Caco-2 (cell line): Measurements from ENCODE around the gene LRRC31. TPM values are rescaled to one million over a fixed set of nuclear protein-coding genes. Genes with fewer than 3 reads are reported as not detected.

Source experiments
- BruUV-seq: library from RNA; stranded (reverse); fragments of 400-500 nt; replicated peaks from 2 replicates; lab custom pipeline; 2021; lab: Mats Ljungman, UMichigan
- CTCF ChIA-PET: fragments of 300-600 bp; sonication (Branson Sonifier 250); formaldehyde crosslinking; loops from one replicate; lab custom pipeline; 2022; ENCODE audit warnings: antibody characterized with exemption; lab: Charles Lee
- POLR2A ChIA-PET: fragments of 300-600 bp; sonication (Branson Sonifier 250); formaldehyde crosslinking; loops from one replicate; lab custom pipeline; 2022; ENCODE audit warnings: antibody characterized with exemption; lab: Charles Lee
- DNase-seq, 2 experiments: peaks; one replicate each; pipeline versions ENCODE4 v3.0.0 to v3.0.0-alpha.2; 2020 to 2022
- H3K27me3 ChIP-seq: replicated peaks from 2 replicates; pipeline ENCODE4 v1.6.0; 2011; ENCODE audit warnings: low read length; ENCODE audit not compliant: control insufficient read depth, insufficient read depth
- H3K36me3 ChIP-seq: 2 replicates; pipeline ENCODE4 v1.5.1; 2011; ENCODE audit warnings: low read length; ENCODE audit not compliant: control insufficient read depth, insufficient read depth
- H3K4me1 ChIP-seq: fragments of 250-450 bp; sonication (Bioruptor Pico); 2 replicates; pipeline ENCODE4 v1.5.1; 2020; ENCODE audit warnings: mild to moderate bottlenecking
- H3K4me3 ChIP-seq: 2 replicates; pipeline ENCODE4 v1.5.1; 2011; ENCODE audit warnings: low read depth, mild to moderate bottlenecking, control low read depth, low read length
- H3K9me3 ChIP-seq: fragments of 250-450 bp; sonication (Bioruptor Pico); 2 replicates; pipeline ENCODE4 v1.5.1; 2020; ENCODE audit warnings: mild to moderate bottlenecking, moderate library complexity
- H3K27ac Mint-ChIP-seq: one replicate; pipeline ENCODE4 v1.8.0; 2022; ENCODE audit warnings: mixed read lengths; ENCODE audit not compliant: unreplicated experiment
- H3K27me3 Mint-ChIP-seq: one replicate; pipeline ENCODE4 v1.8.0; 2022; ENCODE audit warnings: mixed read lengths; ENCODE audit not compliant: insufficient read depth, unreplicated experiment
- H3K36me3 Mint-ChIP-seq: one replicate; pipeline ENCODE4 v1.8.0; 2022; ENCODE audit warnings: mild to moderate bottlenecking, mixed read lengths; ENCODE audit not compliant: insufficient read depth, unreplicated experiment
- H3K4me1 Mint-ChIP-seq: one replicate; pipeline ENCODE4 v1.8.0; 2022; ENCODE audit warnings: low read depth, mixed read lengths; ENCODE audit not compliant: unreplicated experiment
- H3K4me3 Mint-ChIP-seq: one replicate; pipeline ENCODE4 v1.8.0; 2022; ENCODE audit warnings: mild to moderate bottlenecking, moderate library complexity, mixed read lengths; ENCODE audit not compliant: unreplicated experiment
- H3K9me3 Mint-ChIP-seq: one replicate; pipeline ENCODE4 v1.8.0; 2022; ENCODE audit warnings: mixed read lengths; ENCODE audit not compliant: unreplicated experiment
- CTCF ChIP-seq, 2 experiments: fragments of 200-600 bp in 1 of 2; IDR thresholded peaks; 1 replicate in 1 of 2; 2 replicates in 1 of 2; pipeline versions ENCODE4 v1.5.1 to v1.8.0; 2011 to 2022; ENCODE audit warnings: antibody characterized with exemption in 1 of 2, control low read depth in 1 of 2, inconsistent platforms in 1 of 2, low read depth in 1 of 2, low read length in 1 of 2, mild to moderate bottlenecking in 1 of 2, moderate library complexity in 1 of 2; ENCODE audit not compliant: insufficient read depth in 1 of 2, severe bottlenecking in 1 of 2, unreplicated experiment in 1 of 2
- intact Hi-C: fragments of 100-400 bp; cut with micrococcal nuclease; formaldehyde crosslinking; loops from one replicate; pipeline ENCODE4 v1.10.0; 2022; ENCODE audit not compliant: unreplicated experiment
- total RNA-seq: library from RNA; stranded (reverse); gene quantifications from 2 replicates; pipeline ENCODE4 v1.2.3, GENCODE V29; 2022

The LRRC31 gene
- total RNA-seq, 1 experiment from 2014 or later: 0.64 TPM

GRCh38 chr3:169855514-169855913 is 14.2 kb downstream of the LRRC31 start:
- H3K27ac Mint-ChIP-seq: no peak overlapping the region
- H3K9me3 Mint-ChIP-seq: no peaks in the 10 kb centered on the region
- Histone ChIP-seq H3K36me3 (no peaks in the 10 kb centered on the region), H3K4me1 (no peaks in the 10 kb centered on the region), H3K4me3 (no peak overlapping the region), H3K9me3 (no peaks in the 10 kb centered on the region), H3K27me3 (no peaks in the 10 kb centered on the region; the same call in 1 of the 2 replicates)
- BruUV-seq: no TSS peak
- intact Hi-C loops: no loop called here
- H3K36me3 Mint-ChIP-seq: no peaks in the 10 kb centered on the region
- ChIA-PET POLR2A (no interaction called here), CTCF (no interaction called here)
- peaks cover 3% of the 10 kb centered on the region for H3K27me3 Mint-ChIP-seq
- no peak overlapping the region for H3K4me3 Mint-ChIP-seq
- H3K4me1 Mint-ChIP-seq: no peaks in the 10 kb centered on the region
- DNase-seq: no peak
- no peak for TF ChIP-seq CTCF (IDR thresholded peaks at IDR 0.05; ENCODE audit: insufficient read depth in 1 of 2, low read depth in 1 of 2, low read length in 1 of 2, severe bottlenecking in 1 of 2, unreplicated experiment in 1 of 2)

- Histone ChIP-seq H3K36me3 (no peaks in the 10 kb centered on the region), H3K4me1 (no peaks in the 10 kb centered on the region), H3K27me3 (no peaks in the 10 kb centered on the region; the same call in 1 of the 2 replicates), H3K4me3 (no peak overlapping the region), H3K9me3 (no peaks in the 10 kb centered on the region)
- Mint-ChIP-seq H3K9me3 (no peaks in the 10 kb centered on the region), H3K27ac (no peak overlapping the region), H3K4me1 (no peaks in the 10 kb centered on the region), H3K36me3 (no peaks in the 10 kb centered on the region), H3K4me3 (no peak overlapping the region), H3K27me3 (peaks cover 3% of the 10 kb centered on the region)
- TF ChIP-seq CTCF (IDR thresholded peaks at IDR 0.05; ENCODE audit: insufficient read depth in 1 of 2, low read depth in 1 of 2, low read length in 1 of 2, severe bottlenecking in 1 of 2, unreplicated experiment in 1 of 2): no peak
- no peak for DNase-seq
- intact Hi-C loops: no loop called here
- BruUV-seq: no TSS peak
- CTCF ChIA-PET: no interaction called here
- POLR2A ChIA-PET: no interaction called here
Measured at GRCh38 chr3:169850618-169851017, 19.1 kb downstream of the LRRC31 start.

GRCh38 chr3:169848741-169849140 is 21.0 kb downstream of the LRRC31 start:
- Mint-ChIP-seq H3K4me3 (no peak overlapping the region), H3K36me3 (no peaks in the 10 kb centered on the region), H3K27ac (no peak overlapping the region), H3K4me1 (no peaks in the 10 kb centered on the region), H3K9me3 (no peaks in the 10 kb centered on the region), H3K27me3 (peaks cover 3% of the 10 kb centered on the region)
- Histone ChIP-seq H3K4me1 (no peaks in the 10 kb centered on the region), H3K4me3 (no peak overlapping the region), H3K9me3 (no peaks in the 10 kb centered on the region), H3K27me3 (no peaks in the 10 kb centered on the region; the same call in 1 of the 2 replicates), H3K36me3 (no peaks in the 10 kb centered on the region)
- intact Hi-C loops: no loop called here
- no TSS peak for BruUV-seq
- ChIA-PET CTCF (no interaction called here), POLR2A (no interaction called here)
- no peak for DNase-seq
- TF ChIP-seq CTCF (IDR thresholded peaks at IDR 0.05; ENCODE audit: insufficient read depth in 1 of 2, low read depth in 1 of 2, low read length in 1 of 2, severe bottlenecking in 1 of 2, unreplicated experiment in 1 of 2): no peak
